Subcutaneous adipose tissue (tissue), 4 donors: ENCODE measurements around the gene NSD1. TPM values are rescaled to one million over a fixed set of nuclear protein-coding genes. Genes with fewer than 3 reads are reported as not detected.

Experiments used
- total RNA-seq, 4 donors: library from RNA; depleted of rRNA; stranded (reverse); fragments of >200 nt; gene quantifications; one replicate each; pipeline ENCODE4 v1.1.0, GENCODE V29; 2016
- TF ChIP-seq, protein P1 (sequence below): fragments of 450-650 bp; IDR thresholded peaks from one replicate; pipeline ENCODE4 v1.5.1; 2016; ENCODE audit warnings: low read depth, mild to moderate bottlenecking, control low read depth, antibody characterized with exemption, moderate library complexity

The NSD1 gene
- total RNA-seq, 4 donors from 2014 or later = 35.2 to 52.0 (median 37.7) TPM

DNA sequence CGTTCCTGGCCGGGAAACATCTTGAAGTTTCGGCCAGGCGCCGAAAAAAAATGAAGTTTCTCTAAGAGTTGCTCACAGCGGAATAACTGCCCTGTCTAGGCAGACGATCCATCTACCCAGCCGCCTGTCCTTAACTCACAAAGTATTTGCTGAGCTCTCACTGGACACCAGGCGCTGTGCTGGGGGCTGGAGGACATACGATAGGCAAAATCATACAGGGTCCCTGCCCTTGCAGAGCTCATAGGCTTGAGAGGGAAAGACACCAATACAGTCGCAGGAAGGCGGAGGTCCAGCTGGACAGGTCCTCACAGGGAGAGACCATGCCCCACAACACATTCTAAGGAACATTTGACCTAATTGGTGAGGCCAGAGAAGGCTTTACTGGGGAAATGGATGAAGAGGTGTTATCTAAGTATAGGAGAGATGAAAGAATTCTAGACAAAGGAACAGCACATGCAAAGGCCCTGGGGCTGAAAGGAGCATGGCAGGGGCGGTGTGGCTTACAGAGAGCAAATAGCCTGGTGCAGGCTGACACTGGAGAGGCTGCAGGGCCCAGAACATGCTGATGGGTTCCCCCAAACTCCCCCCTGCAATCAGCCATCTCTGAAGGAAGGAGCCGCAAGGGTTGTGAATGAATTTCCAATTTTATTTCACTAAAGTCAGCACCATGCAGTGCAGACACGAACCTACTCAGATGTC, 180.1 kb downstream of the NSD1 start:
- TF ChIP-seq, protein P1, sequence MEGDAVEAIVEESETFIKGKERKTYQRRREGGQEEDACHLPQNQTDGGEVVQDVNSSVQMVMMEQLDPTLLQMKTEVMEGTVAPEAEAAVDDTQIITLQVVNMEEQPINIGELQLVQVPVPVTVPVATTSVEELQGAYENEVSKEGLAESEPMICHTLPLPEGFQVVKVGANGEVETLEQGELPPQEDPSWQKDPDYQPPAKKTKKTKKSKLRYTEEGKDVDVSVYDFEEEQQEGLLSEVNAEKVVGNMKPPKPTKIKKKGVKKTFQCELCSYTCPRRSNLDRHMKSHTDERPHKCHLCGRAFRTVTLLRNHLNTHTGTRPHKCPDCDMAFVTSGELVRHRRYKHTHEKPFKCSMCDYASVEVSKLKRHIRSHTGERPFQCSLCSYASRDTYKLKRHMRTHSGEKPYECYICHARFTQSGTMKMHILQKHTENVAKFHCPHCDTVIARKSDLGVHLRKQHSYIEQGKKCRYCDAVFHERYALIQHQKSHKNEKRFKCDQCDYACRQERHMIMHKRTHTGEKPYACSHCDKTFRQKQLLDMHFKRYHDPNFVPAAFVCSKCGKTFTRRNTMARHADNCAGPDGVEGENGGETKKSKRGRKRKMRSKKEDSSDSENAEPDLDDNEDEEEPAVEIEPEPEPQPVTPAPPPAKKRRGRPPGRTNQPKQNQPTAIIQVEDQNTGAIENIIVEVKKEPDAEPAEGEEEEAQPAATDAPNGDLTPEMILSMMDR = no peak

DNA sequence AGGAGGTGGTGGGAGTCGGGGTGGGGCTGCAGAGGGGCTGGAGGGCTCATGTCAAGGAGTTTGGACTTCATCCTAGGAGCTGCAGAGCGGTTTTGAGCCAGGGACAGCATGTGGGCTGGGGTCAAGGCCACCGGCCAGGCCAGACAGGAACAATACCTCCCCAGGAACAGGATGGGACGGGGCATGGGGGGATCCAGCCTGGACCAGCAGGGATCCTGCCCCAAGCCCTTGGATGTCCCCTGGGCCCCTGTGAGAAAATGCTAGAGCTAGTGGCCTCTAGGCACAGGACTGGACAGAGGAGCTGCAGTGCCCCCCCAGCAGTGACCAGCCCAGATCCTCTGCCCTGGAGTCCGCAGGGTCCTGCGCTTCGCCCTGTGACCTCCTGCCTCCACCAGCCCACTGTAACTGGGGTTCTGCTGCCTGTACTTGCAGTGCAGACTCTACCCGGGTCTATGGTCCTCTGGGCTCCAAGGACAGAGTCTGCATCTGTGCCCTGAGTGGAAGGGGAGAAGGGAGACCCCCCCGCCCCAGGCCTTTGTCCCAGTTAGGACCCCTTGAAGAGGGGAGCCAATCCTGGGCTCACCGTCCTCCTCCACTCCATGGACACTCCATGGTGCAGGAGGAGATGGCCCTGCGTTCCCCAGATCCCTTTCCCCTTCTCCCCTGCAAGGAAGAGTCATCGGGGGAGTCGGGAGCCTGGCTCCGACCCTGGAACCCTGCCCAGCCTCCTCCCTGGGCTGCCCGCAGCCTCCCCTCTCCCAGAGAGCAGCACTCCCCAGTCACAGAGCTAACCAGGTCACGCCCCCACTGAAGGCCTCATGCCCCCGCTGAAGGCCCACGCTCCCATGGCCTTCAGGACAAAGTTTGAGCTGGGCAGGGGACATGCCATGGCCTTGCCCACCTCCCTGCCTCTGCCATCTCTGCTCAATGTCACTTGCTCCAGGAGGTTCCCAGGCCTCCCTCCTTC, 181.1 kb downstream of the NSD1 start:
- TF ChIP-seq, protein P1 = no peak

DNA sequence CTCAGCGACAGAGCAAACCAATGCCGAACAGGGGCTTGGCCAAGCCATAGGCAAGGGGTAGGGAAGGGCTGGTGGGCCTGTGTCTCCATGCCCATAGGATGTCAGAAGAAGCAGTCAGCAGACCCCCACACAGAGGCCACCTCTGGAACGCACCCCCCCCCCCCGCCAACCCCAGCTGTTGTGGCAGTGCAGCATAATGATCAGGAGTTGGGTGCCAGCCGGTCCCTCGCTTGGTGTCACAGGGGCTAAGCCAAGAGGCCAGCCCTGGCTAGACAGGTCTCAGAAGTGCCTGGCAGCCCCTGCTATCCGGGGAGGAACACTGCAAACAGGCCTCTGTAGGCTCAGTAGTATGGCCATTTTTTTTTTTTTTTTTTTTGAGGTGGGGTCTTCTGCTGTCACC, 181.8 kb downstream of the NSD1 start:
- TF ChIP-seq, protein P1 = no peak

DNA sequence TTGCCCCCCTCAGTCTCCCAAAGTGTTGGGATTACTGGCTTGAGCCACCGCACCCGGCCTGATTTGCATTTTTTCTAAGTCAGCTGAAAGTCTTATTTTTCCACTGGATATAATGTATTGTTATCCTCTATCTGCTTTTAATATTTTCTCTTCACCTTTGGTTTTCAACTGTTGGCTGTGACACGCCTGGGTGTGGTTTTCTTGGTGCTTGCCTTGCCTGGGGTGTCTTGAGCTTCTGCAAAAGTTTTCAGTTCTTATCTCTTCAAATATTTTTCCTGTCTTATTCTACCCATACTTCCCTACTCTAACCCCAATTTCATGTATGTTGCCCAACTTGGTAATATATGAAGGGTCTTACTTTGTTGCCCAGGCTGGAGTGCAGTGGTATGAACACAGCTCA, 182.4 kb downstream of the NSD1 start:
- TF ChIP-seq, protein P1 = no peak

DNA sequence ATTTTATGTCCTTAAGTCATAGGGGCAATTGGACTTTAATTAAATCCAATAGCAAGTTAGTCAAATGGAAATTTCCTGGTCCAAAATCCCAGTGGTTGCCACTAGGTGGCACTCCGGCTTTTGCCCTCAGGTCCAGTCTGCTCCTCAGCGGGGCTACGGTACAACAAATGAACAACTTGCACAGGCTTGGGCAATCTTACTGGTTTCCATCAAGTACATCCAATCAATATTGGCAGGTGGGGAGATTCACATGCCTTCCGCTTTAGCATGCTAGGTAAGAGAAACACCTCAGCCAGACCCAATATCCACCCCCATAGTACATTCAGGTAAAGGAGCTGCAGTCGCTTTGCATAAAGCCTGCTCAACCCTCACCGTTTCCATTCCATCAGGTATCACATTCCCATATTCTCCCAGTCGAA, 184.4 kb downstream of the NSD1 start:
- TF ChIP-seq, protein P1 = no peak

DNA sequence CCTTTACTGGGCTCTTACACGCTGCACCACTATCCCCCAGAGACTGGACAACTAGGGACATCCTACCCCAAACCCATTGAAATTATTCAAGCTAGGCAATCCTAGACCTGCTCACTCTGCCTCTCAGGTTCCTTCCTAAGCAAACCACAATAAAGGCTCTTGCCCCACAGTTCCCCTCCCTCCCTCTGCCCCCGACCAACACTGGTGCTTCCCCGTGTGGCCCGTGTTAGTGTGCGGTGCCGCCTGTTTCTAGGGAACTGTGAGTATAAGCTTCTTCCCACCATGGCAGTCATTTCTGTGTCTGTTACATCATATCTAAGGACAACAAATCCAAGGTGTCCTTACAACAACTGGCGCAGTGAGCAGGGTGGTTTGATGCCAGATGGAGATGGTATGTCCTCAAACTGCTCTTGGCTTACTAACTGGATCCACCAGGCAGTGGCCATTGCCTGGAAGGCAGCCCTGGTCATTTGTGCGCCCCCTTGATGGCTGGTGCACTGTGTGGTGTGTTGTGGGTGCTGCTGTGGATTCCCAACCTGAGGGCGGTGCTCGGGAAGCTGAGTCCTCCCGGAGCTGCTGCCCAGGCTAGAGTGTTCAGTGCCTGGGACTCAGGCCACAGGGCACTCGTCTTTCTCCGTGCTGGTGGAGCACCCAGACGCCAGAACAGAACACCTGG, 186.5 kb downstream of the NSD1 start:
- TF ChIP-seq, protein P1 = no peak

DNA sequence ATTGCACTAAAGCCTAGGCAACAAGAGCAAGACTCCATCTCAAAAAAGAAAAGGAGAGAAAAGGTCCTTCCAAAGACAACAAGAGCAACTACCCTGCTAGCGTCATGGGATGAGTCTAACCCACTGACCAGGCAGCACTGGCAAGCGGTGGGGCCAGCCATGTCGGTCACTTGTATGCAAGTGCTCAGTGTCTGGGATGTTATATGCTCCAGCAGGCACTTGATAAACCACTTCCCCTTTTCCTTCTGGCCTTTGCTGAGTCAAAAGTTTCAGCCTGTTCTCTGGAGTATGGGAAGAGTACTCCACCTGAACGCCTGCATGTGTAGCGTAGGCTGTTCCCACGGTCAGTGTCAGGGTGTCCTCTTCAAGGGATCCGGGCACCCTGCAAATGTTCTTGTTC, 187.3 kb downstream of the NSD1 start:
- TF ChIP-seq, protein P1 = no peak
